Posterior vena cava (tissue), 2 donors: ENCODE data around the gene ACTRT2. TPM values are rescaled to one million over a fixed set of nuclear protein-coding genes. Genes with fewer than 3 reads are reported as not detected.
A peak's percentile ranks its signal among the peaks of the same experiment; 100 is the strongest.

ENCODE experiments used
- DNase-seq: peaks from one replicate; pipeline ENCODE4 v3.0.0-alpha.2; 2020; ENCODE audit warnings: low spot score
- intact Hi-C, 2 donors: fragments of 100-400 bp; cut with DNase I; formaldehyde crosslinking; loops; one replicate each; pipeline versions ENCODE4 v1.14.1 to v1.14.2; 2022 to 2023
- total RNA-seq, 2 donors: library from RNA; stranded (reverse); fragmentation: NEBNext Ultra II Directional; extraction: Animal tissue kit (Norgen Biotek cat#: 25700); gene quantifications; one replicate each; pipeline ENCODE4 v1.2.1, GENCODE V29; 2021
- donor health status: DM: yes; HTN: yes; CAD: no.
- donor health status: DM: yes; HTN: yes; CAD: no.

The ACTRT2 gene
- total RNA-seq, 2 donors from 2014 or later: not detected

DNA sequence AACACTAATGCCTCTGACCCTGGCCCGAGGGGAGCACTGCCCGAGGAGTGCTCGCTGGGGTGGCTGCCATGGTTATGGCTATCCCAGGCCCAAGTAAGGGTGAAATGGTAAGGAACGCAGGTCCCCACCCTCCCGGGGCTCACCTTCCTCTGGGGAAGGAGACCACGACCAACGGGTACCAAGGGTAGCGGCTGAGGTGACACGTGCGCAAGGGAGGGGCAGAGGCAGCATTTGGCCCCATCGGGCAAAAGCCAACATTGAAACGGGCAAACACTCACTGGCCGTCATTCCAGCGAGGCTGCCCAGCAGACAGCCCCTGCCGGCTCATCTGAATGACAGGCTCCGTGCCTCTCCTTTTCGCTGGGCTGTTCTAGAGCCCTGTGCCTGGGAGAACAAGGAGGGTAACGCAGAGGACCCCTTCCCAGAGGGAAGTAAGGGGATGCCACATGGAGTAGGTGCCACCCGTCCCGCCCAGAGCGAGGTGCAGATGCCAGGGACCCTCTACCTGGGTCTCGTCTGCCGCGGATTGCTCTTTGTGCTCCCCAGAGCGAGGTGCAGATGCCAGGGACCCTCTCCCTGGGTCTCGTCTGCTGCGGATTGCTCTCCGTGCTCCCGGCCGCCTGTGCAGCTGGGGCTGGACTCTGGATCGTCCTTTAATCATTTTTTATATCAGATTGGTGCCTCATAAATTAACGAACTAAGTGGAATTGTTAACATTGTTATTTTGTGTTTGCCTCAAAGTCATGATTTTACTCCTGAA is 16.2 kb downstream of the ACTRT2 start:
- intact Hi-C loops: no loop called here
- peak; percentile 52 for DNase-seq

DNA sequence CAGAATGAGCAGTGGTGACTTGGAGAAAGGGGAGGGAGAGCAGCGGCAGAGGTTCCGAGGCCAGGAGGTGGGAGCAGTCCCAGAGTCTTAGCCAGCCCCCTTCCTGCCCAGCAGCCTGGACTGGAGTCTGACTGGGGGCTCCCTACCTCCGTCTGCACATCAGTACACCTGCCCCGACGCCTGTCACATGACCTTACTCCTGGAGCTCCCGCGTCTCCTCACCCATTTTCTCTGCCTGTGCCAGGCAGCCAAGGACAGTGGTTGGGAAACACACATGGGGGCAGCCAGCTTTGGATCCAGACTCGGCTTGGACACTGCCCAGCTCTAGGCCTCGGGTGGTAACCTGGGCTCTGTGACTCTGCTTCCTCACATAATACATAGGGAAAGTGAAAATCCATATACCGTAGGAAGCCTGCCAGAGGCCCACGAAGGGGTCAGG is 16.9 kb downstream of the ACTRT2 start:
- intact Hi-C loops: no loop called here
- DNase-seq: peak; percentile 68

DNA sequence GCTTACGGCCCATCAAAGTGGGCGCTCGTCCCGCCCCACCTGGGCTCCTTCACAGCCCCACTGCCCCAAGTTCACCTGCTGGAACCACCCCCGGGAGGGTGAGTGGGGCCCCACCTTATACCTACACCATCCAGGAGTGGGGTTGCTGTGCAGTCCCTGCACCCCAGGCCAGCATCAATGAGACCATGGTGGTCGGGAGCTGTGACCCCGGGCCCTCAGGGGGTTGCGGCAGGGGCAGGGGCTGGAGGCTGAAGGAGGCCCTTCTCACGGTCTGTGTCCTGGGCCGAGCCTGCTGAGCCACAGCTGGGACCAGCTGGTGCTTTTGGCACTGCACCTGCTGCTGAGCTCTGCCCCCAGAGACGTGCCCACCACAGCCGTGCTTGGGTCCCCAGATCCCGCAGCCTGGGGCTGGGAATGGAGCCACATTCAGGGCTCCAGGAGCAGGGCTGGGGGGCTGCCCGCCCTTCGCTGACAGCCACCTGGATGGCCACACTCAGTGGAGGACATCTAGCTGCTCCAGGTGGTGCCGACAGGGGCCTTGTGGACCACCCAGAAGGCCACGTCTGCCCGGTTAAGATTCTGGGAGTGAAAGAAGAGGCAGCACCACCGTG is 17.4 kb downstream of the ACTRT2 start:
- intact Hi-C loops: no loop called here
- peak; percentile 66 for DNase-seq

DNA sequence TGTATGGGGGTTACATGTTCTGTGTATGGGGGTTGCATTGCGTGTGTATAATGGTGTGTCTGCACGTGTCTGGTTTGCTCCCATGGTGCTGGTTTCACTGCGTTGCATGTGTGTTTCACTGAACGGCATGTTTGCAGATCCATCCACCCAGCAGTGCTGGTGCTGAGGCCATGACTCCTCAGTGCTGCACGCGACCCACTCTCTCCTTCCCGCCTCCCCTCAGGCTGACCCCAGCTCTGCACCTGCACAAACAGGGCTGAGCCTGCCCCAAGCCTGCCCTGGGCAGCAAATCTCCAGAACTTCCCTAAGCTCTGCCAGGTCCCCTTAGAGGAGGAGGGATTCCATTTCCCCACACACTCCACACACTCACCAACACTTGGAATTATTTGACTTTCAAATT is 18.7 kb downstream of the ACTRT2 start:
- peak; percentile 61 for DNase-seq
- intact Hi-C loops: no loop called here

DNA sequence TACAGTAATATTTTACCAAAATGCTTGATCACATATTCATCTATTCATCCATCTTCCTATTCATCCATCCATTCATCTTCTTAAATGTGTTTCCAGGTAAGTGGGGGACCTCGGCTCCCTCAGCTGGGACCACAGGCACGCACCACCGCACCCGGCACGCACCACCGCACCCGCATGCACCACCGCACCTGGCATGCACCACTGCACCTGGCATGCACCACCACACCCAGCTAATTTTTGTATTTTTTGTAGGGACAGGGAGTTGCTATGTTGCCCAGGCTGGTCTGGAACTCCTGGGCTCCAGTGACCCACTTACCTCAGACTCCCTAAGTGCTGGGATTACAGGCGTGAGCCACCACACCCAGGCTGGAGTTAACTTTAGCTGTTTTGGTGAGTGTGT is 21.2 kb downstream of the ACTRT2 start:
- intact Hi-C loops: no loop called here
- peak; percentile 46 for DNase-seq

DNA sequence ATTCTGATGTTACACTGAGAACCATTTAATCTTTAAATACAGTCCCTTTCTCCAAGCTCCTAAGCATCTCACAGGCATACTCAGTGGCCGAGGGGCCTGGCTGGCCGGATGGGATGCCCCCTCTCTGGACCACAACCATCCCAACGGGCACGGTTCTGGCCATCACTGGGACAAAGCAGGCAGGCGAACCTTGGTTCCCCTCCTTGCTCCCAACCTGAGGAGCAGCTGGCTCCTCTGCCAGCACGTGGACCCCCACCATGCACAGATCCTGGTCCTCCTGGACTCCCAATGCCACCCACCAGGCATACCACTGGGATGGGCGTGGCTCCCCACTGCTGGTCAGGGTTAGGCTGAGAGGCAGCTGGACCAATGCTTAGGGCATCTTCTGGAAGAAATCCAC is 27.9 kb downstream of the ACTRT2 start:
- peak; percentile 34 for DNase-seq
- intact Hi-C loops: no loop called here

DNA sequence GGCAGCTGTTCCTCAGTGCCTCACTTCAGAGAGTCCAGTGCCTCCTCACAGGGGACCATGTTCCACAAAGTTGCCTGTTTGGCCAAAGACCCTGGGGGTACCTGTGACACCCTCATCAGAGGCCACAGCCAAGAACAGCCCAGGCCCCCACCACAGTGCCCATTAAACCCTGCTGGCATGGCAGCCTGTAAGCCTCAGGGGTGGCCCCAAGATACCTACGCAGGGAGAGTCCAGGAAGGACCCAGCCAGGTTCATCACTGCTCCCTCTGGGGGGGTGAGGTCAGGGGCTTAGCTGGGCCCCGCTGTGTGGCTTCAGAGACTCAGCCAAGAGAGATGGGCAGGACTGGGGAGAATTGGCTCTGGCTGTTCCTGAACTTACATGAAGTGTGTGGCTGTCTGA is 28.6 kb downstream of the ACTRT2 start:
- intact Hi-C loops: loop anchor here in 1 of 2 donors (10.0 kb wide), 1 partner anchor 135 kb away; no protein-coding TSS in a partner anchor
- DNase-seq: peak; percentile 75

DNA sequence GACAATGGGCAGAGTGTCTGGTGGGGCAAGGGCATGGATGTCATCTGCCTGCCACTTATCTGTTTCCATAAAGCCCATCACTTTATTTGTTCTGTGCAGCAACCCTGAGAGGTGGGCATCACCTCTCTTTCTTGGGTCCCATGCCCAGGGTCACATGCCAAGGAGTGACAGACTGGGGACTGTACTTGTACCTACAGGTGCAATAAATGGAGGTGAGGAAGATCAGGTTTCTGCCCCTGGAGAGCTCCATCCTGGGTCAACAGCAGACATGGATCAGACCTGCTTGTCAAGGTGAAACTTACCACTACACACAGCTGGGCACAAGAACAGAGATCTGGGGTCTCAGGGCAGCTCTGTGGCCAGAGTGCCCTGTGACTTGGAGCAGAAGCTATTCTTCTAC is 29.3 kb downstream of the ACTRT2 start:
- peak; percentile 5 for DNase-seq
- intact Hi-C loops: loop anchor here (1.0 to 10.0 kb wide), 2 partner anchors 26 to 136 kb away; no protein-coding TSS in a partner anchor

DNA sequence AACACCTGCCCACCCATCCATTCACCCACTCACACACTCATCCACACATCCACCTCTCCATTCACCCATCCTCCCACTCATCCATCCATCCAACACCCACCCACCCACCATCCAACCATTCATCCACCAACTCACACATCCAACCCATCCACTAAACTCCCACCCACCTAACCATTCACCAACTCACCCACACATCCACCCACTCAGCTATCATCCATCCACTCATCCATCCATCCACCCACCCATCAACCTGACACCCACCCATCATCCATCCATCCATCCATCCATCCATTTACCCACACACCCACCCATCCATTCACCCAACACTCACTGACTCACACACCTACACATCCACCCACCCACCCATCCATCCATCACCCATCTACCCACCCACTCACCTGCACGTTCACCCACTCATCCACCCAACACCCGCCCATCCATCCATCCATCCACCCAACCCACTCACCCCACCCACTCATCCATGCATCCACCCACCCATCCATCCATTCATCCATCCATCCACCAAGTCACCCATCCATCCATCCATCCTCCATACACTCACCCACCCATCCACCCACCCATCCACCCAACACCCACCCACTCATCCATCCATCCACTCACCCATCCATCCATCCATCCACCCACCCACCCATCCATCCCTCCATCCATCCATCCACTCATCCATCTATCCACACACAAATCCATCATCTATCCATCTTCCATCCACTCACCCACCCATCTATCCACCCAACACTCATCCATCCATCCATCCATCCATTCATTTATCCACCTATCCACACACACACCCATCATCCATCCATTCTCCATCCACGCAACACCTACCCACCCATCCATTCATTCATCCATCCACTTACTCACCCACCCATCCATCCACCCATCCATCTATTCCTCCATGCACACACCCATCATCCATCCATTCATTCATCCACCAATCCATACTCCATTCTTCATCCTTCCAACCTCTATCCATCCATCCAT is 30.3 kb downstream of the ACTRT2 start:
- DNase-seq: peak; percentile 8
- intact Hi-C loops: loop anchor here (1.0 to 10.0 kb wide), 2 partner anchors 25 to 137 kb away; no protein-coding TSS in a partner anchor

DNA sequence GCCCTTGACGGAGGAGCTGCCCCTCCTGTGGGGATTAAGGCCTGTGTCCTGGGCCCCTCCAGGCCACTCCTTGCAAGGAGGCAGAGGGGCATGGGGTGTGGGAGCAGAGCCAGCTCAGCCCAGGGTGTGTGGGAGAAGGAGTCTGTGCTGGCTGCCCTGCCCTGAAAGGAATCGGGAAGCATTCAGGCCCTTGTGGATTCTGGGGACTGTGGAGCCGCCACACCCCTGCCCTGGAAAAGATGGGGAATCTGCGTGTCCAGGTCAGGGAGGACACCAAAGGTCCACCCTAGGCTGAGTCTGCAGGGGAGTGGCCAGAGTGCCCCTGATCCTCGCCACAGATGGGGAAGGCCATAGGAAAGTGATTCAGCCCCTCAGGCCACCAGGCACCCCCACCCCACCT is 31.2 kb downstream of the ACTRT2 start:
- DNase-seq: peak; percentile 26

DNA sequence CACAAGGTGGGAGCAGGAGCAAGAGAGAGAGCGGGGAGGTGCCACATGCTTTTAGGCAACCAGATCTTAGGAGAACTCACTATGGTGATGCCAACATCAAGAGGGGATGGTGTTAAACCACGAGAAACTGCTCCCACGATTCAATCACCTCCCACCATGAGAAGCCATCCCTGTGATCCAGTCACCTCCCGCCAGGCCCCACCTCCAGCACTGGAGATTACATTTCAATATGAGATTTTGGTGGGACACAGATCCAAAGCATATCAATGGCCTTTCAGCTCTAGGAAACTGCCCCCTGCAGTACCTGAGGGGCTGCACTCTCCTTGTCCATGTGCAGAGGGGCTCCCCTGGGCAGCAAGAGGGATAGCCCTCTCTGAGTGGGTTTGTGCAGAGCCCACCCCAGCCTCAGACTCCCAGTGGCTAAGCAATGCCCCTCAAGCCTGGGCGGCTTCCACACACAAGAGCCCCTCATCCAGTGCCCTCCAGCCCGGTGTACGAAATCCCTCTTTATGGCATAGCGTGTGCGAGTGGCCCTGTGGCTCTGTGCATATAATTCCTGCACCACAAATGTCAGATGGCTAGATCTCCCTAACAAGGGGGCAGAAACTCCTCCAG is 32.2 kb downstream of the ACTRT2 start:
- peak; percentile 64 for DNase-seq
- intact Hi-C loops: loop anchor here in 1 of 2 donors (10.0 kb wide), 1 partner anchor 139 kb away; no protein-coding TSS in a partner anchor

More for the DNA sequence above, 31.2 kb downstream of the ACTRT2 start:
- intact Hi-C loops: loop anchor here in 1 of 2 donors (10.0 kb wide), 1 partner anchor 138 kb away; no protein-coding TSS in a partner anchor

DNA sequence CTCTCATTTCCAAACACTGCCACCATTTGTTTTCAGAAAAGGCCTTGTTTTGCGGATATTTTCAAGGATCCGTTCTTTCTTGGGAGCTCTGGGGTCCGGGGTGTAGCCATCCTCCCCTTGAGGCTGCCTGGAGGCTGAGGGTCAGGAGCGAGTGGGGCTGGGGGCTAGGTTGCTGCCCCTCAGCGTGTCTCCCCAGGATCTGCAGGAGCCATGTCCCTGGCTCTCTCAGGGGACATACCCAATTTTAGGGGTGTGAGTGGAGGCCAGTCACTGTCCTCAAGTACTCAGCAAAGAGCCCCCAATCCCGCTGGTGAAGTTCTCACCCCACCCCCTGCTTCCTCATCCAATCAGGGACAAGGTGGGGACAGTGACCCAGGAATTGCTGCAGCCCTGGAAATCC is 32.7 kb downstream of the ACTRT2 start:
- intact Hi-C loops: loop anchor here (1.0 to 10.0 kb wide), 2 partner anchors 42 to 139 kb away; no protein-coding TSS in a partner anchor
- peak; percentile 71 for DNase-seq

DNA sequence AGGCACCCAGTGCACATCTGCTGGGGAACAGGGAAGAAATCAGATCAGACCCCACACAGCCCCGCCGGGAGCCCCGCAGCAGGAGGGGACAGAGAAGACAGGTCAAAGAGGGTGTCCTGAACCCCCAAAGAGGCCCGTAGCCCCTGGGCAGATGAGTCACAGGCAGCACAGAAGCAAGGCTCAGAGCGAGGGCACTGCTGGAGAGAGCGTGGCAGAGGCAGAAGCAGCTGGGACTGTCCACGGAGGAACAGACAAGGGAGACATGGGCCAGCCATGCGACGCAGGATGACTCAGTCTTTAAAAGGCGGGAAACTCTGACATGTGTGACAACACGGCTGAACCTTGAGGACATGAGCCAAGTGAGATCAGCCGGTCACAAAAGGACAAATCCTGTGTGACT is 33.2 kb downstream of the ACTRT2 start:
- intact Hi-C loops: loop anchor here (1.0 to 10.0 kb wide), 2 partner anchors 42 to 140 kb away; no protein-coding TSS in a partner anchor
- DNase-seq: peak; percentile 48

DNA sequence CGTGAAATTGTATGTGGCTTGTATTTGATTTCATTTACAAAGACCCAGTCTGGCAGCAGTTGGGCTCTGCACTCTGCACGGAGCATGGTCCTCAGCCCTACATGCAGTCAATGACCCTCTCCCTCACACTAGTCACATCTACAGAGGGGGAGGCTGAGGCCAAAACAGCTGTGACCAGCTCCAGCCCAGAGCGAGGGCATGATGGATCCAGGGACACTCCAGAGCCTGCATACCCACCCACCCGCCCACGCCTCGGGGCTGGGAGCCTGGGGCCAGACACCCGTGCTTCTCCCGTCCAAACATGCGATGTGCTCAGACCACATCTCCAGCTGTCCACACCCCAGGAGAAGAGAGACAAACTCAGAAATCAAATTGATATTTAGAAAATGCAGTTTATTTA is 33.8 kb downstream of the ACTRT2 start:
- intact Hi-C loops: loop anchor here (5.0 to 10.0 kb wide), 2 partner anchors 140 to 577 kb away; no protein-coding TSS in a partner anchor
- DNase-seq: no peak

DNA sequence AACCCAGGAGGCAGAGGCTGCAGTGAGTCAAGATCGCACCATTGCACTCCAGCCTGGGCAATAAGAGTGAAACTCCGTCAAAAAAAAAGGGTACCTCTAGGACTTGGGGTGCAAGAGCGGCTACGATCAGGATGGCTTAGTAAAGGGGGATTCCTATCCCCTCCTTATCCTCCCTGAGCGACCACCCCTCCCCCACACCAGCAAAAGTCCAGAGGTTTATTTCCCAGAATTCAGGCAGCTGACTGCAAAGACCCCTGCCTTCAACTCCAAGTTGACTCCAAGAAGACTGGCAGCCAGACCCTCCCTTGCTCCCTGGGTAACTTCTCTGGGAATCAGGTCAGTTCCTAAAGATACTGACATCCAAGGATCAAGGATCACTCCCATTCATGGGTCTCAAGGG is 35.4 kb downstream of the ACTRT2 start:
- intact Hi-C loops: loop anchor here (5.0 to 10.0 kb wide), 2 partner anchors 142 to 576 kb away; no protein-coding TSS in a partner anchor
- DNase-seq: peak; percentile 34

DNA sequence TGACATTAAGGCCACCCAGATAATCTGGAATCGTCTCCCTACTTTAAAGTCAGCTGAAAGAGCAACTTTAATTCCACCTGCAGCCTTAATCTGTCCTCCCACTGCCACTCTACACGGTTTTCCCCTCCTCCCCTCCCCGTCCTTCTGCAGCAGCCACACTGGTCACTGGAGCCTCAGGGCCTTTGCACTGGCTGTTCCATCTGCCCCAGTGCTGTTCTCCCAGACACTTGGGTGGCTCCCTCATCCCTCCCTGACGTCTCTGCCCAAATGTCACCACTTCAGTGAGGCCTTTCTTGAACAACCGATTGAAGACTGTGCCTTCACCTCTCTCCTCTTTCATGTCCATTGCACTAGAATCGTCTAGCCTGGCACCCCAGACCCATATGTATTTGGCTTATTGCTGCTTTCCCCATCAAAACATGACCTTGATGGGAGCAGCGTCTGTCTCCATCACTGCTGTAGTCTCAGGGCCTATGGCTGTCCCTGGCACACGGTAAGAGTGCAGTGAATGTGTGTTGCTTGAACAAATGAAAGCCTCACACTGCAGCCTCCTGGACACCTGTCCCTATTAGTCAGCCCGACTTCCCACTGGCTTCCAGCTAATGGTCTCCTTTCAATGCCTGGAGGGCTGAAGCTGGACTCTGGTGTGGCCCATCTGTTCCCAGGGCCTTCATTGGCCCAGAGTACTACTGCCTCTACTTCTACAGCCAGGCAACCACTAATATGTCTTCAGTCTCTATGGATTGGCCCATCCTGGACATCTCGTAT is 37.2 kb downstream of the ACTRT2 start:
- DNase-seq: peak; percentile 37
- intact Hi-C loops: loop anchor here (1.0 to 10.0 kb wide), 3 partner anchors 22 to 574 kb away; no protein-coding TSS in a partner anchor

DNA sequence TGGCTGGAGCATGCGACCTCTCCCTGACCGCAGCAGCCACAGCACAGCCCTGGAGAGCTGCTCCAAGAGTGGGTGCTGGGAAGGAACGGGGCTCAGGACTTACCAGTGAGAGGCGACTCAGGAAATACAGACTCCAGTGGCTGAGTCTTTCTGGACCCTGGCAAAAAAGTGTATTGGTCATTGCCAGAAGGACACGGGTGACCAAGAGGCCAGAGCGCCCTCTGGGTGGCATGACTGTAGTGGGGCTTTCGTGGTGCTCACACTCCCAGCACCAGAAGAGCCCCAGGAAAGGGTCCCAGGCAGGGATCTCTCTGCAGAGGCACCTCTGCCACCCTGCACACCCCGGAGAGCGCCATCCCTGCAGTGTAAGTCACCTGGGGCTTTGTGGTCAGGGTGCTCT is 38.9 kb downstream of the ACTRT2 start:
- DNase-seq: peak; percentile 70
- intact Hi-C loops: loop anchor here (10.0 kb wide), 2 partner anchors 155 to 355 kb away; no protein-coding TSS in a partner anchor
